HEK293T (cell line): ENCODE data around the gene SLC37A1.

Experiments
- CTCF ChIA-PET: fragments of 350-600 bp; formaldehyde crosslinking; extraction: SDS; loops from one replicate; lab custom pipeline; 2021; ENCODE audit warnings: antibody characterized with exemption, inconsistent platforms; lab: Yijun Ruan, JAX
- POLR2A ChIA-PET: fragments of 350-600 bp; formaldehyde crosslinking; extraction: SDS; loops from one replicate; lab custom pipeline; 2020; ENCODE audit warnings: antibody characterized with exemption, inconsistent platforms; lab: Yijun Ruan, JAX
- DNase-seq: peaks from one replicate; pipeline ENCODE4 v3.0.0; 2012; ENCODE audit warnings: mixed read lengths; ENCODE audit errors: extremely low spot score
- ARNT ChIP-seq: fragments of 450-650 bp; IDR thresholded peaks from 2 replicates; pipeline ENCODE4 v1.6.1; 2017; ENCODE audit warnings: mild to moderate bottlenecking
- BHLHE40 ChIP-seq: fragments of 450-650 bp; IDR thresholded peaks from 2 replicates; pipeline ENCODE4 v1.6.1; 2016; ENCODE audit warnings: mild to moderate bottlenecking, moderate library complexity, borderline replicate concordance
- CTBP1 ChIP-seq: fragments of 450-650 bp; IDR thresholded peaks from 2 replicates; pipeline ENCODE4 v1.6.1; 2016; ENCODE audit warnings: borderline replicate concordance
- ELF4 ChIP-seq: fragments of 450-650 bp; IDR thresholded peaks from 2 replicates; pipeline ENCODE4 v1.6.1; 2017; ENCODE audit warnings: antibody characterized with exemption
- FOXA1 ChIP-seq: fragments of 450-650 bp; IDR thresholded peaks from 2 replicates; pipeline ENCODE4 v1.6.1; 2016; ENCODE audit warnings: mild to moderate bottlenecking
- FOXK2 ChIP-seq: fragments of 450-650 bp; IDR thresholded peaks from 2 replicates; pipeline ENCODE4 v1.6.1; 2016; ENCODE audit warnings: mild to moderate bottlenecking
- FOXM1 ChIP-seq: fragments of 450-650 bp; IDR thresholded peaks from 2 replicates; pipeline ENCODE4 v1.6.1; 2017; ENCODE audit warnings: mild to moderate bottlenecking, borderline replicate concordance
- HDGF ChIP-seq: fragments of 450-650 bp; IDR thresholded peaks from 2 replicates; pipeline ENCODE4 v1.6.1; 2017; ENCODE audit warnings: antibody characterized with exemption, borderline replicate concordance
- L3MBTL2 ChIP-seq: fragments of 450-650 bp; conservative IDR thresholded peaks from 2 replicates; pipeline ENCODE4 v1.6.1; 2016; ENCODE audit warnings: mild to moderate bottlenecking
- LEF1 ChIP-seq: fragments of 450-650 bp; IDR thresholded peaks from 2 replicates; pipeline ENCODE4 v1.6.1; 2017; ENCODE audit warnings: mild to moderate bottlenecking, borderline replicate concordance
- NFRKB ChIP-seq: fragments of 450-650 bp; IDR thresholded peaks from 2 replicates; pipeline ENCODE4 v1.6.1; 2016; ENCODE audit warnings: mild to moderate bottlenecking, moderate library complexity
- SP1 ChIP-seq: fragments of 450-650 bp; IDR thresholded peaks from 2 replicates; pipeline ENCODE4 v1.6.1; 2017
- SUZ12 ChIP-seq: fragments of 450-650 bp; IDR thresholded peaks from 2 replicates; pipeline ENCODE4 v1.6.1; 2016; ENCODE audit warnings: mild to moderate bottlenecking
- TARDBP ChIP-seq: fragments of 450-650 bp; IDR thresholded peaks from 2 replicates; pipeline ENCODE4 v1.6.1; 2016
- ZNF384 ChIP-seq: fragments of 450-650 bp; IDR thresholded peaks from 2 replicates; pipeline ENCODE4 v1.6.1; 2016
- TF ChIP-seq, protein P1 (sequence below): fragments of 450-650 bp; IDR thresholded peaks from 2 replicates; pipeline ENCODE4 v1.6.1; 2016

SLC37A1 gene

GRCh38 chr21:42539342-42539741 lies 25.7 kb downstream of the SLC37A1 start:
- ChIA-PET CTCF (interaction anchor here (0.9 kb wide), 1 partner anchor 281 kb away, joined by 3 read pairs; no protein-coding TSS in a partner anchor), POLR2A (no interaction called here)
- TF ChIP-seq CTBP1 (no peak), BHLHE40 (no peak), FOXA1 (no peak)
- no peak for DNase-seq

DNA sequence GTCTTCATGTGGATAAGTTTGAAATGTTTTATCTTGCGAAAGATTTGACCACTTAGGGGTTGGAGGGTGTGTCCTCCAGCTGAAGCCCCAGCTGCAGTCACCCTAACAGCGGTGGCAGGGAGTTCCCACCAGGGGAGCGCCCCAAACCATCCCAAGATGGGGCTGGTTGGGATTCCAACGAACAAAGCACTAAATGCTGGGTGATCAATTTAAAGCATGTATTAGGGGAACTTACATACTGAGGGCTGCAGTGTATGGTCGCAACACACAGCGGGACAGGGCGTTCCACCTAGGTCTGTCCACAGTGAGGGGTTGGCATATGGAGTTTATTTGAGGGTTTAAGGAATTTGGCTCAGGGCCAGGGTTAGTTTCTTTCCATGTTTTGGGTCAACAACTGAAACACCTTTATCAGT lies 26.3 kb downstream of the SLC37A1 start:
- TF ChIP-seq FOXK2 (no peak), ZNF384 (no peak), L3MBTL2 (no peak), FOXM1 (no peak), TARDBP (no peak), NFRKB (no peak), BHLHE40 (no peak), LEF1 (no peak), SUZ12 (no peak), HDGF (no peak), SP1 (no peak), ARNT (no peak), CTBP1 (no peak), FOXA1 (no peak), ELF4 (no peak)
- TF ChIP-seq, protein P1, sequence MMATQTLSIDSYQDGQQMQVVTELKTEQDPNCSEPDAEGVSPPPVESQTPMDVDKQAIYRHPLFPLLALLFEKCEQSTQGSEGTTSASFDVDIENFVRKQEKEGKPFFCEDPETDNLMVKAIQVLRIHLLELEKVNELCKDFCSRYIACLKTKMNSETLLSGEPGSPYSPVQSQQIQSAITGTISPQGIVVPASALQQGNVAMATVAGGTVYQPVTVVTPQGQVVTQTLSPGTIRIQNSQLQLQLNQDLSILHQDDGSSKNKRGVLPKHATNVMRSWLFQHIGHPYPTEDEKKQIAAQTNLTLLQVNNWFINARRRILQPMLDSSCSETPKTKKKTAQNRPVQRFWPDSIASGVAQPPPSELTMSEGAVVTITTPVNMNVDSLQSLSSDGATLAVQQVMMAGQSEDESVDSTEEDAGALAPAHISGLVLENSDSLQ, result no peak
- ChIA-PET CTCF (no interaction called here), POLR2A (interaction anchor here (0.6 kb wide), 1 partner anchor 1472 kb away, joined by 3 read pairs; the partner anchor contains the start of gene TRAPPC10)
- DNase-seq, result no peak

- POLR2A ChIA-PET, result interaction anchor here (0.6 kb wide), 1 partner anchor 1472 kb away, joined by 3 read pairs; the partner anchor contains the start of gene TRAPPC10
- CTCF ChIA-PET, result no interaction called here
- DNase-seq, result no peak
- TF ChIP-seq BHLHE40 (no peak), SUZ12 (no peak), FOXA1 (no peak), ELF4 (no peak)
- TF ChIP-seq, protein P1, result no peak
Measured at GRCh38 chr21:42540396-42540795, 26.7 kb downstream of the SLC37A1 start.

DNA sequence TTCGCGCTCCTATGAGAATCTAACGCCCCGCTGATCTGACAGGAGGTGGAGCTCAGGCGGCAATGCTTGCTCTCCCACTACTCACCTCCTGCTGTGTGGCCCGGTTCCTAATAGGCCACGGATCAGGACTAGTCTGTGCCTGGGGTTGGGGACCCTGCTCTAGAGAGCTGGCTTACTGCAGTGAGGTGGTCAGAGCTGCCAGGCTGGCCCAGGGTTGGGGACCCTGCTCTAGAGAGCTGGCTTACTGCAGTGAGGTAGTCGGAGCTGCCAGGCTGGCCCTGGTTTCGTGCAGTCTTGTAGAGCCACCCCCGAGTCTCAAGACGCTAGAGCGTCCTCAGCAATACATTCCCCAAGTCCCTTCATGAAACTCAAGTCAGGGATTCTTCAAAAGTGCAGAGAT lies 27.5 kb downstream of the SLC37A1 start:
- ChIA-PET POLR2A (no interaction called here), CTCF (no interaction called here)
- no peak for TF ChIP-seq ELF4
- TF ChIP-seq ZNF384, result no peak
- TF ChIP-seq SP1, result no peak
- TF ChIP-seq HDGF, result no peak
- TF ChIP-seq FOXK2, result no peak
- TF ChIP-seq ARNT, result no peak
- TF ChIP-seq, protein P1, result no peak
- TF ChIP-seq L3MBTL2, result no peak
- TF ChIP-seq FOXM1, result no peak
- TF ChIP-seq LEF1, result no peak
- no peak for TF ChIP-seq SUZ12
- no peak for TF ChIP-seq FOXA1
- TF ChIP-seq CTBP1, result no peak
- TF ChIP-seq NFRKB, result no peak
- no peak for DNase-seq

DNA sequence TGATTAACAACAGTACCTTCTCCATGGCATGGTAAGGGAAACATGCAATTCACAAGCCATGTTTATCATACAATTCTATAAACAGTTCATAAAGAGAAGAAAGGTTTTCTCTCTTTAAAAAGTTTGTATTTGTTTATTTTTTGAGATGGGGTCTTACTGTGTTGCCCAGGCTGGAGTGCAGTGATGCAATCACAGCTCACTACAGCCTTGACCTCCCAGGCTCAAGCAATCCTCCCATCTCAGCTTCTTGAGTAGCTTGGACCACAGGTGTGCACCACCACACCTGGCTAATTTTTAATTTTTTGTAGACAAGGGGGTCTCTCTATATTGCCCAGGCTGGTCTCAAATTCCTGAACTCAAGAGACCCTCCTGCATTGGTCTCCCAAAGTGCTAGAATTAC lies 28.0 kb downstream of the SLC37A1 start:
- DNase-seq, result no peak
- ChIA-PET POLR2A (no interaction called here), CTCF (no interaction called here)
- TF ChIP-seq FOXM1 (no peak), ZNF384 (no peak), NFRKB (no peak), HDGF (no peak), BHLHE40 (no peak), ELF4 (no peak), CTBP1 (no peak), ARNT (no peak), FOXA1 (no peak), LEF1 (no peak), SP1 (no peak)

DNA sequence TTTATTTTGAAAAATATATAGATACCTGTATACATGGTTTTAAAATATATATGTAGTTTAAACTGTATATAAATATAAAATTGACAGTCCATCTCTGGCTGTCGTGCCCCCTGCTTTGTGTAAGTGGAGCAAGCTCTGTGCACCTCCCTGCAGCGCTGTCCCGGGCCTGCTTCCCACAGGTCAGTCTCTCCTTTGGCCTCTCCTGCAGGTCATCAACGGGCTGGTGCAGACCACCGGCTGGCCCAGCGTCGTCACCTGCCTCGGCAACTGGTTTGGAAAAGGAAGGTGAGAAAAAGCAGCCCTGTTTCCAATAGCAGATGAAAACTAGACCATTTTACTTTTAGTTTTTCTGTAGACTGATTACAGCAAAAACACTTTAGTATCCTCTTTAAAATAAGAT lies 28.5 kb downstream of the SLC37A1 start:
- no peak for DNase-seq
- ChIA-PET POLR2A (no interaction called here), CTCF (no interaction called here)
- no peak for TF ChIP-seq FOXM1
- TF ChIP-seq SUZ12, result no peak
- no peak for TF ChIP-seq FOXK2
- no peak for TF ChIP-seq HDGF
- no peak for TF ChIP-seq ARNT
- no peak for TF ChIP-seq SP1
- TF ChIP-seq CTBP1, result no peak
- no peak for TF ChIP-seq L3MBTL2
- TF ChIP-seq FOXA1, result no peak
- no peak for TF ChIP-seq ZNF384
- TF ChIP-seq TARDBP, result no peak
- TF ChIP-seq BHLHE40, result no peak
- no peak for TF ChIP-seq ELF4
- no peak for TF ChIP-seq LEF1
- TF ChIP-seq, protein P1, result no peak
- TF ChIP-seq NFRKB, result no peak
